PC-9 (cell line): ENCODE data around the gene FOSB.
"Not testable (repeated sequence)": the region's sequence is repeated elsewhere in the genome, so short reads cannot be mapped to it uniquely, and the experiment has no call there.

Experiments used
- EZH2 ChIP-seq: fragments of 200-600 bp; sonication (generic); IDR thresholded peaks from 2 replicates; pipeline ENCODE4 v1.8.0; 2017; ENCODE audit warnings: antibody characterized with exemption, low read depth
- TF ChIP-seq, protein P1 (sequence below): fragments of 200-600 bp; sonication (generic); conservative IDR thresholded peaks from 2 replicates; pipeline ENCODE4 v1.6.1; 2017; ENCODE audit warnings: mixed run types, antibody characterized with exemption, mild to moderate bottlenecking, moderate library complexity

DNA sequence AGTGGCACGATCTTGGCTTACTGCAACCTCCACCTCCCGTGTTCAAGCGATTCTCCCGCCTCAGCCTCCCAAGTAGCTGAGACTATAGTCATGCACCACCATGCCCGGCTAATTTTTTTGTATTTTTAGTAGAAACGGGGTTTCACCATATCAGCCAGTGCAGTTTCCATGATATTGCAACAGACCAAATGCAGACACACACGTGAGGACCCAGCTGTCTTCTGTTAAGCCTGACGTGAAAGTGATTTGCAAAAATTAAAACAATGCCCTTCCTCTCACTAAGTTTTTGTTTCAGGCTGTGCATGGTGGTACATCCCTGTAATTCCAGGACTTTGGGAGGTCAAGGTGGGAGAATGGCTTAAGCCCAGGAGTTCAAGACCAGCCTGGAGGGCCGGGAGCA, 36.8 kb upstream of the FOSB start:
- TF ChIP-seq, protein P1, sequence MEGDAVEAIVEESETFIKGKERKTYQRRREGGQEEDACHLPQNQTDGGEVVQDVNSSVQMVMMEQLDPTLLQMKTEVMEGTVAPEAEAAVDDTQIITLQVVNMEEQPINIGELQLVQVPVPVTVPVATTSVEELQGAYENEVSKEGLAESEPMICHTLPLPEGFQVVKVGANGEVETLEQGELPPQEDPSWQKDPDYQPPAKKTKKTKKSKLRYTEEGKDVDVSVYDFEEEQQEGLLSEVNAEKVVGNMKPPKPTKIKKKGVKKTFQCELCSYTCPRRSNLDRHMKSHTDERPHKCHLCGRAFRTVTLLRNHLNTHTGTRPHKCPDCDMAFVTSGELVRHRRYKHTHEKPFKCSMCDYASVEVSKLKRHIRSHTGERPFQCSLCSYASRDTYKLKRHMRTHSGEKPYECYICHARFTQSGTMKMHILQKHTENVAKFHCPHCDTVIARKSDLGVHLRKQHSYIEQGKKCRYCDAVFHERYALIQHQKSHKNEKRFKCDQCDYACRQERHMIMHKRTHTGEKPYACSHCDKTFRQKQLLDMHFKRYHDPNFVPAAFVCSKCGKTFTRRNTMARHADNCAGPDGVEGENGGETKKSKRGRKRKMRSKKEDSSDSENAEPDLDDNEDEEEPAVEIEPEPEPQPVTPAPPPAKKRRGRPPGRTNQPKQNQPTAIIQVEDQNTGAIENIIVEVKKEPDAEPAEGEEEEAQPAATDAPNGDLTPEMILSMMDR = not testable (repeated sequence)
- not testable (repeated sequence) for TF ChIP-seq EZH2
